Measurements from ENCODE around the gene SLC9A4.

The SLC9A4 gene

DNA sequence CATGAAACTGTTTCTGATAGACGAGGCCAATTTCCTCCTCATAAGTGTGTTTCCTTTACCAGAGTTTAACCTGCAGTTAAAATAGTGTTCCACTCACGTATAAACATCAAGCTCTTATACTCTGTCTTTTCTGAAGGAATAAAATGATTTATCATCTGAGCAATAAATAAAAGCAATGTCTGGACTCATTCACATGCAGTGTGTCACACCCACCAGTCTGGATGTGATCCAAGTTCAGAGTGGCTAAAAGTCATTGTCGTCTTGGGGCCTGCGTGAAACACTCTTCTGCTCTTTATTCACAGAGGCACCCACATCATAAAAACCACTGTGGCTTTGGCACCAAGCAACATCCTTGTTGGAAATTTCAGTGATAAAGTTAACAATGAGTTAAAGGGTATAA lies 19.5 kb upstream of the SLC9A4 start:
- no peak for DNase-seq (ENCODE audit: low read depth in 2 of 3, low spot score in 1 of 3)

DNA sequence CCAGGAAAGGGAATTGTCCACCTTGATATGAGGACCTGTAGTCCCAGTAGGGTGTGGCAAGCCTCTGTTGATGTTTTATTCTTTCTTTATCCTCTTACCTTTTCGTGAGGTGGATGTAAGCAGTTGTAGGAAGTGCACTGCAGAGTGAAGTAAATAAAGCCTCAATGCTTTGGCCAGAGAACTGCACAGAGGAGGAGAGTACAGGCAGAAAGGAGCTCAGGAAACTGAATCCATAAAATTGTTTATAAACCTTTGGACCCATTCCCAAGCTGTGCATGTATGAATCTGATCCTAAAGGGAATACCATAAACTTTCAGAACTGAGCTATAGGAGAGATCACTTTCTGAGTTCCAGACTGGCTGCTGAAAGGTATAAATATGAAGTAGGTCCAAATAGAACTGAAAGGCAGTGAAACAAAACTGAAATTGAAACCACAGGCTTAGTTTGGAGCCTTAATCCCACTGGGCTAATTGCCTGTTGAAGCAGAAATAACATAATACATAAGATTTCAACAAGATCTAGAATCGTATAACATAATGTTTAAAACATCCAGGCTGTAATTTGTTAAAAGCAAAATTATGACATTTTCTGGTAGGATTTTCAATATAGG lies 17.9 kb upstream of the SLC9A4 start:
- no peak for DNase-seq (ENCODE audit: low read depth in 2 of 3, low spot score in 1 of 3)

DNA sequence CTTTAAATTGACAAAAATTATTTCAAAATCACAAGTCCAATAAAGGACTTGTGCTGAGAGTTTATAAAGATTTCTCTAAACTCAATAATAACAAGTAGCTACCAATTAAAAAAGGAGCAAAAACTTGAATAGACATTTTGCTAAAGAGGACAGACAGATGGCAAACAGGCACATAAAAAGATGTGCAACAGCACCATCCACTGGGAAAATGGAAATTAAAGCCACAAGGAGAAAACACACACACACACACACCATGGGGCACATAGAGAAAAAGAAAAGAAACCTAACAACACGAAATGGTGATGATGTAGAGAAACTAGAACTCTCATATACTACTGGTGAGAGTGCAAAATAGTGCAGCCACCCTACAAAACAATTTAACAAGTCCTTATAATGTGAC lies 12.6 kb upstream of the SLC9A4 start:
- DNase-seq (ENCODE audit: low read depth in 2 of 3, low spot score in 1 of 3), result no peak

DNA sequence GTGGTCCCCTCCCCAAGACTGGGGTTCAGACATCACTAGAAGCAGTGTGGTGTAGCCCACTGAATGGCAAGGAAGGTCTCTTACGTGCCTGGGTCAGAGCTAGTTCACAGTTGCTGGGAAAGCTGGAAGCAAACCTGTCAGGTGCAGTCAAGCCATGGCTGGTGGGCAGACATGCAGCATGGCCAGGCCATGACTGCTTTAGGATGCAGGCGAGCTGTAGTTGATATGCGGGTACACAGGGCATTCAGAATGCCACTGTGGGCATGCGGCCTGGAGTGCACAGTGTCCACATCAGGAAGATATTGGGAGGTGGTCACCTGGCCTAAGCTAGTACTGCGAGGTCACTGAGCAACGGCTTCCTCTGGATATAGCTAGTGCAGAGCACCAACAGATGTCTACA lies 11.8 kb upstream of the SLC9A4 start:
- no peak for DNase-seq (ENCODE audit: low read depth in 2 of 3, low spot score in 1 of 3)

DNA sequence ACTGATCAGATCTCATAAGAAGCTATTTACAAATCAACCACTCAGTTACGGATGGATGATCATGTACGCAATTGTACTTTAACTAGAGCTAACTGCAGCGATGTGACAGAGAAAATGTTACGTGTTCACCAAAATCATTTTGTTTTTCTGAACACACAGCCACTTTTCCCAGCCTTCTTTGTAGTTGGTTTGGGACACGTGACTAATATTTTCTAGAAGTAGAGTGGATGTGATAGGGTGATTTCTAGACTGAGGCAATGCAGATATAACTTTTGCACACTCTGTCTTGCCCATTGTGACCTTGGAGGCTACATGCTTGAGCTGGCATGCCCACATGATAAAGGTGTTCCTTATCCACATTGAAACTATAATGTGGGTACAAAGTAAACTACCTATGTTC lies 9.9 kb upstream of the SLC9A4 start:
- no peak for DNase-seq (ENCODE audit: low read depth in 2 of 3, low spot score in 1 of 3)

DNA sequence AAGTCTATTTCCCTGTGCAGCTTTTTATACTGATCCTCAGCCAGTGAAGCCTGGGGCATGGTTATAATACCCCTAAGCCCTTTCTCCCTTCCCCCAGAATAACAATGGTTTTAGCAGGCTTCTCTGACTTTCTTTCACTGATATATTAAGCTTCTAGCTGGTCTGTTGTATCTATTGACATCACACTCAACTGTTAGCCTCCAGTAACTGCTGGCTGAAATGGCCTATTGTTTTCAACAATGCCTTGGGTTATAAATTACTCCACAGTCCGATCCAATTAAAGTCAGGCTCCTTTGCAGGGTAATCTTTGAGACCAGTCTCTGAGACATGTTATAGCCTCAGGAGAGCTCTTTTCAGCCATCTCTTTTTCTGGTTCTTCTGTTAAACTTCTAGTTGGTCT lies 2.9 kb upstream of the SLC9A4 start:
- DNase-seq (ENCODE audit: low read depth in 2 of 3, low spot score in 1 of 3), result no peak

DNA sequence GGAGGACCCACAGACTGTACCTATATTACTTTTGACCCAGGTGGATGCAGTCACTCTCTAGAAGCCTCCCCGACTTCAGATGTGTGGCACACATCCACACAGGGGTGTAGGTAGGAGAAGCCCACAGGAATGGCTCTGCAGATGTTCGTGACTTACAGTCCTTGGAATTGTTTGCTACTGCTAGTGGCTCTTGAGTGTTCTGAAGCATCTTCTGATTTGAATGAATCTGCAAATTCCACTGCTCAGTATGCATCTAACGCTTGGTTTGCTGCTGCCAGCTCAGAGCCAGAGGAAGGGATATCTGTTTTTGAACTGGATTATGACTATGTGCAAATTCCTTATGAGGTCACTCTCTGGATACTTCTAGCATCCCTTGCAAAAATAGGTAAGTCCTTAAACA lies 605 bp downstream of the SLC9A4 start:
- DNase-seq (ENCODE audit: low read depth in 2 of 3, low spot score in 1 of 3), result no peak

DNA sequence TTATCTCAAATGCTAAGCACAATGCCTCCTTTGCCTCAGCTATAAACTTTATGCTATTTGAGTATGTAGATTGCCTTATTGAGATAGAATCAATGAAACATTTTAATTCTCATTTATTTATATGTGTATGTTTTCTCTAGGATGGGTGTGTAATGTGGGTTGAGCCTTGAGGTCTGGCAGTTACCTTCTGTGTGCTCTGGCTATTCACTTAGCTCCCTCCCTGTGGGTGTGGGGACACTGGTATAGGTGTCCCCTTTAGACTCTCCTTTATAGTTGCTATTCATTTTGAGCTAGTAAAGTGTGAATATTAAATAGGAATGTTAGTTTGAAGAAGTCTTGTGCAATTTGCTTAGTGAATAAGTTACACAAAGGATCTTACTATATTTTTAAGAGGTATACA lies 1.8 kb downstream of the SLC9A4 start:
- no peak for DNase-seq (ENCODE audit: low read depth in 2 of 3, low spot score in 1 of 3)

DNA sequence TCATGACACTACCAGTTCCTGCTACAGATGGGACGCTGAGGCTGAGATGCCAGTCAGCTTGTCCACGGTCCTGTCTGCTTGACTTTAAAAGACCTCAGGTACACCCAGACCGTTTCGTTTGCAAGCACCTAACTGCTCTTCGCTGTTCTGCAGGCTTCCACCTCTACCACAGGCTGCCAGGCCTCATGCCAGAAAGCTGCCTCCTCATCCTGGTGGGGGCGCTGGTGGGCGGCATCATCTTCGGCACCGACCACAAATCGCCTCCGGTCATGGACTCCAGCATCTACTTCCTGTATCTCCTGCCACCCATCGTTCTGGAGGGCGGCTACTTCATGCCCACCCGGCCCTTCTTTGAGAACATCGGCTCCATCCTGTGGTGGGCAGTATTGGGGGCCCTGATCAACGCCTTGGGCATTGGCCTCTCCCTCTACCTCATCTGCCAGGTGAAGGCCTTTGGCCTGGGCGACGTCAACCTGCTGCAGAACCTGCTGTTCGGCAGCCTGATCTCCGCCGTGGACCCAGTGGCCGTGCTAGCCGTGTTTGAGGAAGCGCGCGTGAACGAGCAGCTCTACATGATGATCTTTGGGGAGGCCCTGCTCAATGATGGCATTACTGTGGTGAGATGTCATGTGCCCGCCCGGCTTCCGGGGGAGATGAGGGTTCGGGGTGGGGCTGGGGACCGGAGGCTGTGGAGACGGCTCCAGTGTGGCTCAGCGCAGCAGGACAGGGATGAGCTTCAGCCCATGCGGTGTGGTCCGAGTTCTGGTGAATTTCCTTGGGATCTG lies 5.9 kb downstream of the SLC9A4 start:
- DNase-seq (ENCODE audit: low read depth in 2 of 3, low spot score in 1 of 3), result no peak

DNA sequence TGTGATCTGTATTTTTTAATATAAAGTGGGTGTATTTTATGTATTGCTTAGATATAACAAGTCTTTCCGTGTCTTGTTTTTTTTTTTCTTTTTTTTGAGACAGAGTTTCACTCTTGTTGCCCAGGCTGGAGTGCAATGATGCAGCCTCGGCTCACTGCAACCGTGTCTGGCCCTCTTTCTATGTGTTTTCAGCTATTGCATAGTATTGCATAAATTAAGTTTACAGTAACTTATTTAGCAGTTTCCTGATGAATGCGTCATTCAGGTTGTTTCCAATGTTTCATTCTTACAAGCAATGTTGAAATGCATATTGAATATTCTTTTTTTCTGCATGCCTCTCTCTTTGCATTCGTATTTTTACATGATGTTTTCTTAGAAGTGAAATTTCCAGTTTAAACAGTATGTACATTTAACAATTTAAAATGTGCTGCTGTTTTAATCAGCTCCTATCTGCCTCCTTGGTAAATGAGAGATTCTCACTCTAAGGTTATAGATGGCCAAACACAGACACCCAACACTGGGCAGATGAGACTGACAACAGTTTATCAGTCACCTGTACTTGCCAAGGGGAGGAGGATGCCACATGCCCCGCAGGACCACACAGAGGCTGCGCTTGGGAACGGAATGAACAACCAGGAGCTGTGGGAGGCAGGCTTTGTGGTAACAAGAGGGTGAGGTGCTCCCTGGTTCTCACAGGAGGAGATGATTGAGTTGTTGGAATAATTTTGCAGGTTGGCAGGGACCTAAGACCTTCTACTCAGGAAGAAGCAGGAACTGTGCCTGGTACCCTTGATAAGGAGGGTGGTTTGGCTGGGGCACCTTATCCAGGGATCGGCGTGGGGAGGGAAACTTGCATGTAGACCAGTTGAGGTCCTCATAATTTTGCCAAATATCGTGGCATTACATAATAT lies 7.5 kb downstream of the SLC9A4 start:
- DNase-seq (ENCODE audit: low read depth in 2 of 3, low spot score in 1 of 3), result no peak

DNA sequence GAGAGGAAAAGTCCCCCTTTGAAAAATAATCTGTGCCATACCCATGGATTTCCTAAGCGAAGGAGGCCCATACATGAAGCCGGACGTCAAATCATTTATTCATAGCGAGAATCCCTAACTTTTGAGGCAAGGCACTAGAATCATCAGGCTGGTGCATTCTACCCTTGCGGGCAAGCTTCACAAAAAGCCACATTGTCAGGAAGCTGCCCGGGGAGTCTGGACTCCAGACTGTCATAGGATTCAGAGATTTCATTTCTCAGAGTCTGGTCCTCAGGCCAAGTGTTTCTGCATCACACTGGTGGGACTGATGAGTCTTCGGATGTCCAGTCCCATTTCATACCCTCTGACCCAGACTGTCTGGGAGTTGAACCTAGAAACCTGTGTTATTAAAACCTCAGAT lies 8.9 kb downstream of the SLC9A4 start:
- no peak for DNase-seq (ENCODE audit: low read depth in 2 of 3, low spot score in 1 of 3)

DNA sequence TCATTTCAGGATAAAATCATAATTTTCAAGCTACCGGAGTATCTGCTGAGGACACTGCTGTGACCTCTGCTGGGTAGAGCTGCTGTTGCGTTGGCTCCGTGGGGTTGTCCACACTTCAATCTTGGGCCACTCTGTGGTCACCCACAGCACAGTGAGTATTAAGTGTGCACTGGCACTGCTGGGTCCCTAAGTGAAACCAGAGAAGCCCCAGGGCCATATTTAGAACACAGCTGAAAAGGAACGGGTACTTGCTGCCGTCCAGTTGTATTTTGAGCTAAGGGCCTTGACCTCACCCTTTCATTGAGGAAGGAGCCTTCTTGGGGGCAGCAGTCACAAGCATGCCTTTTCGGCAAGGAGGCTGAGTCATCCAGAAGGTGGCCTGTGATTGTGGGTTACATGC lies 10.1 kb downstream of the SLC9A4 start:
- no peak for DNase-seq (ENCODE audit: low read depth in 2 of 3, low spot score in 1 of 3)

DNA sequence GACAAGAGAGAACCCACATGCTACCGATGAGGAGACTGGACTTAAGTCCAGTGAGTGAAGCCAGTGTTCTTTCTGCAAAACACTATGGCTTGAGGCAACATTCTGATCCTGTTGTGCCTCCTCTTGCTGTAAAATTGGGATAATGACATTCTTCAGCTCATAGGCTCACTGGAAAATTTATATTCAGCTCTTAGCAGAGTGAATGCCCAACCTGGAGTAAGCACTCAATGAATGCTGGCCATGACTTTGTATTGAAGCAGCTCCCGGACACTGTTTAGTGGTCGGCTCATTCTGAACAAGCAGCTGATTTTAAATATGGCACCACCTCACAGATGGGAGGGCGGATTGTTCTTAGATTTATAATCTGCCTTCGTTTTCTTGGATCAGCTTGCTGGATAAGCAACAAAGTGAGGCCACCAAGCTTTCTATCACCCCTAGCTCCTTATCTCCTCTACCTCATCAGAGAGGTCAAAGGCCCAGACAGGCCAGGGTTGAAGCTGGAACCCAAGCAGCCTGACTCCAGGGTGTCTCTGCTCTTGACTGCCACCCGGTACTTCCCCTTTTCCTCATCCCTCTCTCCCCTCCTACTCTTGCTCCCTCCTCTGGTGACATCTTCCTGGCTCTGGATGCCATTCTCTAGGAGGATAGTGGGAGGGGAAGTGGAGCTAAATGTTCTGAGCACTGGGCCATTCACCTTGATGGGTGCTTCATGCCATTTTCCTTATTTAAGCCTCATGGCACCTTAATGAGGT lies 11.5 kb downstream of the SLC9A4 start:
- no peak for DNase-seq (ENCODE audit: low read depth in 2 of 3, low spot score in 1 of 3)

DNA sequence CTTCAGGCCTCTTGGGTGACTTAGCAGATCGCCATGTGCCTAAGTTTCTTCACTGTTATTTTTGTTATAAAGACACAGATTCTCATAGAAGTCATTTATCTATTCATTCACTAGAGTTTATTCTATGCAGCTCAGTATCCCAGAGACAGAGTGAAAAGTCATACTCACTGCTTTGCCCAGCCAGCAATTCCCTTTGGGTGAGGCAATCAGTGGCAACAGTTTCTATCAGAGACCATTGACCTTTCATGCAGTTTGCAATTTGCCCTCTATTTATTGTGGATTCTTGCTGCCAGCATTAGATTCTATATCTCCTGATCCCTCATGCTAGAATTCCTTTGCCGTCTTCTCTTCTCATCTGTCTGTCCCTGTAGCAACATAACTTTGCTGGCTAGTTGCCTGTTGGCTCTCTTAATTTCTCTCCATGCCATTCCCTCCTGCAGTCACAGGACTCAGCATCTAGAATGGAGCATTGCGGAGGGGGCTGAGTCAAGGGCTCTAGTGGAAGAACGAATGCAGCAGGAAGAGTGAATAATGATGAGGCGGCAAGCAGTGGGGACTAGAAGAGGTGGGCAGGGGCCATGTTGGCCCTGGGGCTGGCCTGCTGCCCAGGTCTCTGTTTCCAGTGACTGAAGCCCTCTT lies 12.2 kb downstream of the SLC9A4 start:
- DNase-seq (ENCODE audit: low read depth in 2 of 3, low spot score in 1 of 3), result no peak

DNA sequence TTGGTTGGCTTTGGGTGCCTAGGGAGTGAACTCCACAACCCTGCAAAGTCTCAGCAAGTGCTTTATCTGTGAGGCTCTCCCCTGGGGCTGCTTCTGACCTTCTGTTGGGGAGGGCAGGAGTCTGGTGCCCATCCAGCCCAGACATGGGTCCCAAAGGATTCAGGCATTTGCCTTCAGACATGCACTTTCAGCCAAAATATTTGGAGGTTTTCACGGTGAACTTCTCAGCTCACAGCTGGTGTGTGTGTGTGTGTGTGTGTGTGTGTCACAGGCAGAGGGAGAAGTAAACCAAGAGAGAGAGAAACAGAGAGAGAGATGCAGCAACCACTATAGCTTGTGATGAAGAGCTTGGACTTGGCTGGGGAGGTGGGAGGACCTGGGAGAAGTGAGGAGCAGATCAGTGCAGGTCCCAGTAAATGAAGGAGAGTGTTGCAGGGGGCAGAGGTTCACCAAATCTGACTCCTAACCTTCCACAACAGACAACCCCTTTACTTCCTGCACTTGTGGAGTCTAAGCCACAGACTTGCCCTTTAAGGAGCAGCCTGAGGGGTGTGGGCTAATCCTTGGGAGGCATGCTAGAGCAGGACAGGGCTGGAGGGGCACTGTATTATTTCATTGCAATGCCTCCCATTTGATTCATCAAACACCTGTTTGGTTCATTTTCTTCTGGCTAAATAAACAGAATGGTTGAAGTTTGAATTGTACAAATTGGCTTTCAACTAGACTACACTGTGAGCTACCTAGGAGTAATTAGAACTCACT lies 14.1 kb downstream of the SLC9A4 start:
- no peak for DNase-seq (ENCODE audit: low read depth in 2 of 3, low spot score in 1 of 3)

DNA sequence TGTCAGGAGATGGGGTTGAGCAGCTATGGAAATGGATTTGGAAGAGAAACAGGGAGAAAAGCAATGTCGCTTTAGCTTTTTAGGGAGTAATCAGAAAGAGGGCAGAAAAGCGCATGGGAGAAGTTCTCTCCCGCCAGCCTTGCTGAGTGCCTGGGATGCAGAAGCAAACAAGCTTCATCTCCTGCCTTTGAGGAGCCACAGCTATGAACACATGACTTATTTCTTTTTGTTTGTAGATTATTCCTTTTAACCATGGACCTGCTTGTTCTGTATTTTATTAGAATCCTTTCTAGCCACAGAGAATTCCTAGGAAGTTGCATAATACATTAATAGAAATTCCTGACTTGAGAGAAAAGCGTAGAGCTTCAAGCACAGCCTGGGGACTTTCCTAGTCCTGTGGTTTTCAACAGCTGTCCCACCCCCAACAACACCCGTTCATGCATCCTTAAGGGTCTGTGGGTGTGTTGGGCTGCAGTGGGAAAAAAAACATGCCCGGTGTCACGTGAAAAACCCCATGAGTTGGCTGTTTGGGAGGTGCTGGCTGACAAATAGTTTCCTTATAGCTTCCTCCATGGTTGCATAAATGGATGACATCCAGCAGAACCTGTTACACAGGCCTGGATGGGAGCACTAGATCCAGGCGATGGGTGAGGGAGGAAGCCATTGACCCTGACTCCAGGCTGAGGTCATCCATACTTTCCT lies 14.9 kb downstream of the SLC9A4 start:
- no peak for DNase-seq (ENCODE audit: low read depth in 2 of 3, low spot score in 1 of 3)

DNA sequence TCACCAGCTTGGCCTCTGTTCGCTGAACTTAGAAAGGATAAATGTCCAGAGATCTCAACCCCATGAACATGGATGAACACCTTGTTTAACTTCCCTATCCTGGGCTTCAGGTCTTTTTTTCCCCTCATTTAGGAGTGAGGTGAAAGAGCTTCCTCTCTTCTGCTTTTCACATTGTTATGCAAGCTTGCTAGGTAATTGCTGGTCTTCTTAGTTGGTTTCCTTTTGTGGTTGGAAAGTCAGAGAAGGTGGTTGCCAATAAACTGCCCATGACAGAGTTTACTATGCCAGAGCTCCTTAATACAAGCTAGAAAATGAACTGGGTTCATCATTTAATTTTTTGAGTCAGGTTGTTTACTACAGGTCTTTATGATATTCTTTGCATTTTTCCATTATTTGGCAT lies 16.6 kb downstream of the SLC9A4 start:
- DNase-seq (ENCODE audit: low read depth in 2 of 3, low spot score in 1 of 3), result no peak

DNA sequence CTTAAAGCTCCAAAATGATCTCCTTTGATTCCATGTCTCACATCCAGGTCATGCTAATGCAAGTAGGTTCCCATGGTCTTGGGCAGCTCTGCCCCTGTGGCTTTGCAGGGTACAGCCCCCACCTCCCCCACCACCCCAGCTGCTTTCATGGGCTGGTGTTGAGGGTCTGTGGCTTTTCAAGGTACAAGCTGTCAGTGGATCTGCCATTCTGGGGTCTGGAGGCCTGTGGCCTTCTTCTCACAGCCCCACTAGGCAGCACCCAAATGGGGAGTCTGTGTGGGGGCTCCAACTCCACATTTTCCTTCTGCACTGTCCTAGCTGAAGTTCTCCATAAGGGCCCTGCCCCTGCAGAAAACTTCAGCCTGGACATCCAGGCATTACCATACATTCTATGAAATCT lies 19.0 kb downstream of the SLC9A4 start:
- no peak for DNase-seq (ENCODE audit: low read depth in 2 of 3, low spot score in 1 of 3)

DNA sequence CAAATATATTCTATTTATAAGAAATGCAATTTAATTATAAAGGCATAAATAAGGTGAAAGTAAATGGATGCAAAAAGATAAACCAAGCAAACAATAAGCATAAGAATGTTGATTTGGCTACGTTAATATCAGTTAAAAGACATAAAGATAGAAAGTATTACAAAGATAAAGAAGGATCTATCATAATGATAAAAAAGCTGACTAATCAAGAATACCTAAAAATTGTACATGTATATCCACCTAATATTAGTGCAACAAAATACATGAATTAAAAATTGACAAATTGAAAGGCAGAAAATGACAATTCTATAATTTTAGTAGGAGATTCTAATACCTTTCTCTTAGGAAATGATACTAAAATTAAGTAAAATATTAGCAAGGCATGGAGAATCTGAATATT lies 21.5 kb downstream of the SLC9A4 start:
- no peak for DNase-seq (ENCODE audit: low read depth in 2 of 3, low spot score in 1 of 3)

DNA sequence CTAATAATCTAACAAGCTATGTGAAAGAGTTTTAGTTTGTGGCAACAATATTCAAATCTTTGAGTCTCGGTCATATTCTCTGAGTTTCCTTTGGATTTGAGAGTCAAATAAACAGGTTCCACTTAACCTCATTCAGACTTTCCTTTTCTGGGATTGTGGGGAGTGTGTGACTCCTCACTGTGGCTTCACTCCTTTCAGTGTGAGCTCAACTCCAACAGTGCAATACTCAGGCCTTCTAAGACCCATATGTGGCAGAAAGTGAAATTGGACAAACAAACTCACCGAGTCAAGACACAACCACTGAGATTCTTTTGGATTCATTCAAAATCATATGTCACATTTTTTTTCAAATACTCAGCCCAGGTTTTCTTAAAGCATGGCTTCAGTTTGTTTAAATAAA lies 25.4 kb downstream of the SLC9A4 start:
- no peak for DNase-seq (ENCODE audit: low read depth in 2 of 3, low spot score in 1 of 3)
